NCI-H748 (cell line): ENCODE data around the gene MOB3C.

Source experiments
- DNase-seq: peaks from one replicate; lab custom pipeline; 2025; ENCODE audit not compliant: unreplicated experiment; lab: John Stamatoyannopoulos, UW

The MOB3C gene

GRCh38 chr1:46607345-46608130 is 9.1 kb downstream of the MOB3C start:
- no peak for DNase-seq

GRCh38 chr1:46606255-46606965 is 10.2 kb downstream of the MOB3C start:
- DNase-seq, result peak; percentile 10

DNA sequence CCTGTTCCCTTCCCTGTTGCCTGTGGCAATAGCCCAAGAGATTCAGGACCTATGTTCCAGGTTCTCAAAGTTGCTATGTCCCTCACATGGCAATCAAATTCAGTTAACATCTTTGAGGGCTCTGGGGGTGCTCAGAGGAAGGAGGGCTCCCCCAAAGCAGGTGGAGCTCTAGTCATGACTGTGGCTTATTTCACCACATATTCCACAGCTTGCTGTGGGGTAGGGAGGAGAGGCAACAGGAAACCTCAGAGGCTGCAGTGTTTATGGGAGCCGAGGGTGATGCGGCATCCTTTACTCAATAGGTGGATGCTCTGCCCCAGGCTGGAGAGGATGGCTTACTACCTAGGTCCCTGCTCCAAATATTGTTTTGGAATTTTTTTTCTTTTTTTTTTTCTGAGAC is 11.4 kb downstream of the MOB3C start:
- no peak for DNase-seq

- peak; percentile 98 for DNase-seq
These were observed 12.6 kb downstream of the MOB3C start, which contains the start of gene MKNK1 for GRCh38 chr1:46603858-46604549. Gene MKNK1, minus strand, starts transcription at chr1:46604268. Its CDS starts 20,941 bp downstream, at chr1:46583327.

GRCh38 chr1:46603481-46603857 is 13.1 kb downstream of the MOB3C start:
- DNase-seq, result no peak

DNA sequence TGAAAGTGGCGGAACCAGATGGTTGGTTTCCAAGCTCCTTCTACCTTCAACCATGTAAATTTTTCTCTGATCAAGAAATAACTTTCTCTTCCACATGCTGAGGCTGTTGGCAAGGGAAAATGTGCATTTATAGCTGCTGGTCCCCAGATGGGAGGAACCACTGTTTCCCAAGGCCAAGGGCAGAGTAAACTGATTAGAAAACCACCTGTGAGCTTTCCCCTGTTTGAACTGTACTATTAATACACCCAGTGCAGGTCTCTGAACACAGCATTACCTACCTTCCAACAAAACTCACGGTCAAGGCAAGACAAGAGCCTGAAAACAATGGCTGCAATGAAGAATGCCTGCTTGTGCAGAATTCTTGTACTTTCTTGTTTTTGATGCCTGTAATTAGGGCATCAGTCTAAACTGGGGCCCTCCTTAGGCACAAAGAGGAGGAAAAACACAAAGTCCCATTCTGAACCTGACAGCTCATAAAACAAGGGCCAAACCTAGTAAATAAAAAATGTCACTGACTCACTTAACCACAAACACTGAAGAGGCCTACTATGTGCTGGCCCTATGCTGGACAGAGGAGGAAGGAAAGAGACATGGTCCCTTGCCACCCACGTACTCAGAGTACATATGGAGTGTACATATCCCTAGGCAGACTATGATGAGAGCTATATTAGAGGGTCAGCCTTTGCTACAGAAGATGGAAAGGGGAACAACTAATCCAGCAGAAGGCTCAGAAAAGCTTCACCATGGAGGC is 15.2 kb downstream of the MOB3C start:
- DNase-seq, result no peak

DNA sequence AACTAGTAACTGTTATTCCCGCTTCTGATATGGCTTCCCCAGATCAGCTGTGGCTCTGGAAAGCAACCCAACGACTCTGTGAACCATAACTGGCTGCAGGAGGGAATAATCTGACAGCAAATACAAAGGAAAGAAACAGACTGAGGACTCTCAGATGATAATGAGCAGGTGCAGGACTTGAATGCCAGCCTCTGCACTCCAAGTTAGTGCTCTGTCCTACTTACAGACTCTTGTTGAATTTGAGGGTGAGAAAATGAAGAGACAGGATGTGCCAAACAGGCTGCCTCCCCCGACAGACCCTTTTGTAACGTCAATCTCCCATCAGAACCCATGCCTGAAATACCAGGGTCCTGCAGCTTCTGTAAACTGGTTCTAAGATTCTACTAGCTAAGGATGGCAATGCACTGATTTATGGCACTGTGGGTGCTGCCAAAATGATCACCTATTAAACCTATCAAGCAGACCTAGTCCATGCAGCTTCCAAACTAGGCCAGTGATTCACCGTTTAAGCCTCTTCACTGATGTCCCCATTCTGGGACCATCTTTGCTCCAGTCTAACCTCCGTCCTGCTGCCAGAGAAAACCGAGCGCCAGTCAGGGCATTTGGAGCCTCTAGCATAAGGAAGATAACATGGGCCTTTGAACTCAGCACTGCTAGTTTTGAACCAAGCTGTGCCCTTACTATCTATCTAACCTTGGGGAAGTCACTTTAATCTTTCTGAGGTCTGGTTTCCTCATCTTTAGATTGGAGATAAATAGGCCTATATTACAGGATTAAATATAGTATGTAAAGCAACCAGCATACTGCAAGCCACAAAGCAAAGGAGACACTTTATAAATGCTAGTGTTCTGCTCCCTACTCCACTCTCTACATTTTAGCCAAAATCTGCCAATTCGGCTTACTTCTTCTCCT is 17.3 kb downstream of the MOB3C start:
- no peak for DNase-seq

DNA sequence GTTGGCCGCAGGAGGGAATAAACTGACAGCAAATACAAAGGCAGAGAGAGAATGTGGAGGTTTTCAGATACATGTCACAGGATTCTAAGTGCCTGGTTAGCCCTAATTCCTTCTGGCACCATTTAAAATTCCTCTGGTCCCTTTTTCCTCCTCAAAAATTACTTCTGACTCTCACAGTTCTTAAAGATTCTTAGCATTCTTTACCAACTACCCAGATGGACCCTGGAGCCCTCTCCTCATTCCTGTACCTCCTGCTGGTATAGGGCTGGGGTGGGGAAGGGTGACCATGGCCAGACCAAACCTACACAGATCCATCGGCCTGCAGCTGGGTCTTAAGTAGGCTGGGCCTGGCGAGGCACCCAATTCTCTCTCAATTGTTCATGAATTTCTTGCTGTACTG is 19.8 kb downstream of the MOB3C start:
- DNase-seq, result no peak

DNA sequence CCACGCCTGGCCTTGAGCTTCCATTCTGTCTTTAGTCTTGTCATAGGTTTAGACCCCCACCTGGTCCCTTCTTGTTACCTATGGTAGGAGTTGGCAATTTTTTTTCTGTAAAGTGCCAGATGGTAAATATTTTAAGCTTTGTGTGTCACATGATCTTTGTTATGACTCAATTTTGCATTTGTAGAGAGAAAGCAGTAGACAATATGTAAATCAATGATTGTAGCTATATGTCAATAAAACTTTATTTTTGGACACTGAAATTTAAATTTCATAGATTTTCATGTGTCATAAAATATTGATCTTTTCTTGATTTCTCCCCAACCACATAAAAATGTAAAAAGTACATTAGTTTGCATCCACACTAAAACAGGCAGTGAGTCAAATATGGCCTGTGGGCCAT is 20.6 kb downstream of the MOB3C start:
- DNase-seq, result no peak

- no peak for DNase-seq
These were observed 21.5 kb downstream of the MOB3C start for GRCh38 chr1:46595127-46595526.

DNA sequence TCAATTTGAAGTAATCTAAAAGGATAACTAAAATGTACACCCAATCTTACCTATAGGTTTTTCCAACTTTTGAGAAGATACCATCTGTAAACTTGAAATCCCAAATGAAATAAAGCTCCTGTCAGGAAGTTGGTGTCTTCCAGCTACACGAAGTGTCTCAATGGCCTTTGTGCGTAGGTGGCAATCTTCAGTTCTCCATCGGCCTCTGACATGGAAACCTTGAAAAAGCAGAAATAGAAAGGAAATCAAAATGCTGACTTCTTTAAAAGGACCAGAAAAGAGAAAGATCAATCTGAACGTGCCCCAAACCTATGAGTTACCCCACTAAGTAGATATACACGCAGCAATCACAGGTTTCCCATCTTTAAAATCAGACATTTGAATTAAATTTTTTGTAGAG is 22.5 kb downstream of the MOB3C start:
- DNase-seq, result no peak

GRCh38 chr1:46592823-46593222 is 23.8 kb downstream of the MOB3C start:
- DNase-seq, result no peak

DNA sequence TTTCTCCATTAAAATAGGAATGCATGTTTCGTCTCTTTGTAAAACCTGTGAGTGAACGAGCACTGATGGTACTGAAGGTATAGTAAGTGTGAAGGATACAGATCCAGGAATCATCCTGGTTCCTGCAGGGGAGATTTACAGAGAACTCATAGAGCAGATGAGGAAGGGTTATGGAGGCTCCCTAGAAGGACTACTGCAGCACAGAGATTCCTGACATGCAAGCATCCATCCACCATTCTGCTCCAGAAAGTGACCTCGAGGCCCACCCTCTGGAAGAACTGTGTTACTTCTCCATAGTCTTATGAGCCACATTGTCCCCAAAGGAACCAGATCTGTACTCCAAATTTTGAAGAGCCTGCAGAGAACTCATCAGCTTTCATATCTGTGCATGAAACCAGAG is 27.1 kb downstream of the MOB3C start:
- no peak for DNase-seq

- no peak for DNase-seq
These were observed 29.5 kb downstream of the MOB3C start for GRCh38 chr1:46587069-46587468.

GRCh38 chr1:46585312-46585938 is 31.2 kb downstream of the MOB3C start:
- DNase-seq, result no peak

GRCh38 chr1:46583494-46583893 is 33.1 kb downstream of the MOB3C start:
- DNase-seq, result no peak

DNA sequence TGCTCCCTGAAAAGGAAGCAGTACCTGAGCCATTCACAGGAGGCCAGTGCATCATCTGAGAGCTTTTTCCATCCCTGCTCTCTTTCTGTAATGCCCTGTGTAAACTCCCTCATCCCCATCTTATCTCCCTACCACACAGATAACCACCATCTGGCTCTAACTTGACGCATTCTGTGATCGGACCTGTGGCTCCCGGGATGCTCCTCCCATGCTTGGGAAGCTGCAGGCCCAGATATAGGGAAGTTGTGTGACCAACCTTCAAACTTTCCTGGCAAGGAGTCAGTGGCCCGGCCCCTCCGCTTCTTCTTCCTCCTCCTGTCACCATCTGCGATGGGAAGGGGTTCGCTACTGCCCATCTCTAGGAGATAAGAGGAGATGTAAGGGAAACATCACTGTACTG is 33.6 kb downstream of the MOB3C start:
- no peak for DNase-seq

DNA sequence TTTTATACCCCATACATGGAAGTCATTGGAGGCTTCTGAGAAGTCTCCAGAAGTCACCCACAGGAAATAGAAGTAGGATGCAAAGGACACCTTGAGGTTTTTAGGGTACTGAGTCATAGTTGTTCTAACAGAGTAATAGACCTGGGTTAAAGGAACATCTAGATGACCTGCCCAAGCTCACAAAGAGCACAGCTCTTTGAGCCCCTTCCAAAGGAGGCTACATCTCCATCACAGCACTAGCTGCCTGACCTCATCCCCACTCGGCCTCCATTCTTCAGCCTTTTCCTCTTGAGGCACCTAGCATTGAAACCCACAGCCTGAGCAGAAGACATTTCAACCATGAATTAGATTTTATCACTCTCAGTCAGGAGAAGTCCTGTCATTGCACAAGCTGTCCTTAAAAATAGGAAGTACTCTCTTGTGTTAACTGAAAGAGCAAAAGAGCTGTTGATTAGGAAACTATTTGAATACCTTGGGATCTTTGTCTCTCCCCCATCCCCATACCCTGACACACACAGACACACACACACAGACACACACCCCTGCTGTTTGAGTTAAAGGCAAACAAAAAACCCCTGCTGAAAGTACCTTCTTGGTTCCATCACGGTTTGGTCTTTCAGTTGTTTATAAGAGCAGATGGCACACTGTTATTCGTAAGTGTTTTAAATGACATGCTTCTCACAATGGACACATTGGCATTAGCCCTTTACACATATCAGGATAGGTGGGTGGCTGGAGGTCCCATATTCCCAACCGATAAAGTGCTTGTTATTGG is 34.7 kb downstream of the MOB3C start:
- DNase-seq, result peak; percentile 14
